Effector memory CD4-positive, alpha-beta T cell (primary cell): ENCODE results near the gene HMGCL.

ENCODE experiments used
- DNase-seq, 3 donors: peaks; one replicate each; pipeline ENCODE4 v3.0.0-alpha.2; 2020
- H3K27ac ChIP-seq: 2 replicates; pipeline ENCODE4 v1.7.0; 2013; ENCODE audit warnings: mild to moderate bottlenecking, low read length, moderate library complexity; ENCODE audit not compliant: insufficient read depth, poor library complexity, severe bottlenecking
- H3K27me3 ChIP-seq: replicated peaks from 2 replicates; pipeline ENCODE4 v1.7.0; 2013; ENCODE audit warnings: mild to moderate bottlenecking, low read length; ENCODE audit not compliant: insufficient read depth, control insufficient read depth, poor library complexity, severe bottlenecking
- H3K36me3 ChIP-seq: 2 replicates; pipeline ENCODE4 v1.7.0; 2013; ENCODE audit warnings: mild to moderate bottlenecking, low read length, moderate library complexity; ENCODE audit not compliant: control insufficient read depth, insufficient read depth
- H3K4me1 ChIP-seq: 2 replicates; pipeline ENCODE4 v1.7.0; 2013; ENCODE audit warnings: low read length, mild to moderate bottlenecking; ENCODE audit not compliant: control insufficient read depth, insufficient read depth, poor library complexity, severe bottlenecking
- H3K4me3 ChIP-seq: 2 replicates; pipeline ENCODE4 v1.7.0; 2013; ENCODE audit warnings: low read length, low read depth, mild to moderate bottlenecking; ENCODE audit not compliant: insufficient read depth, poor library complexity, severe bottlenecking
- H3K9me3 ChIP-seq: 2 replicates; pipeline ENCODE4 v1.7.0; 2013; ENCODE audit warnings: mild to moderate bottlenecking, low read length, moderate library complexity; ENCODE audit not compliant: control insufficient read depth

HMGCL gene

DNA sequence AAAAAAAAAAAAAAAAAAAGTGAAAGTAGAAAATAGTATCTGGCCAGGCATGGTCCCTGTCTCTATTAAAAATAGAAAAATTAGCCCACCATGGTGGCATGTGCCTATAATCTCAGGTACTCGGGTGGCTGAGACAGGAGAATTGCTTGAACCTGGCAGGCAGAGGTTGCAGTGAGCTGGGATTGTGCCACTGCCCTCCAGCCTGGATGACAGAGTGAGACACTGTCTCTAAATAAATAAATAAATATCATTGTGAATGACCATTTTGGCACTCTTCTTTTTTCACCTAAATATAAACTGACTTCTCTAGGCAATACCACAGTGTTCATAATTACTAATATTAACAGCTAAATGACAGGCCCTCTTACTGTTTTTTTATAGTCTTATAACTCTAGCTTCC lies 67.4 kb downstream of the HMGCL start:
- Histone ChIP-seq H3K4me1 (no peaks in the 10 kb centered on the region), H3K4me3 (no peak overlapping the region), H3K36me3 (peaks cover 80% of the 10 kb centered on the region), H3K27ac (no peak overlapping the region), H3K27me3 (no peaks in the 10 kb centered on the region), H3K9me3 (no peaks in the 10 kb centered on the region)
- no peak for DNase-seq

DNA sequence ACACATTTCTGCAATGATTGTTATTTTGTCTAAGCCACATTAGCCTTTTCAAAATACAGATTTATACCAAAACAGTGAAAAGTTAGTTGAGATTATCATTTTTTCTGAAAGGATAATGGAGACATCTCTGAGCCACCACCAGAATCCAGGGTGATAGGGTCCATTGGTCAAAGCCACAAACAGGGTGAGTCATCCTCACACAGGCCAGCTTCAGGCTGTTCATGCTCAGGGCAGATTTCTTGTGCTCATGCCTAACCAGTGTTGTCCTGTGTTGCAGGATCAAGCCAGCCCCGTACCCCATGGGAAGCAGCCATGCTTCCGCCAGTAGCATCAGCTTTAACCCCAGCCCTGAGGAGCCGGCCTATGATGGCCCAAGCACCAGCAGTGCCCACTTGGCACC lies 68.6 kb downstream of the HMGCL start:
- Histone ChIP-seq H3K4me3 (no peak overlapping the region), H3K27me3 (no peaks in the 10 kb centered on the region), H3K27ac (no peak overlapping the region), H3K4me1 (no peaks in the 10 kb centered on the region), H3K9me3 (no peaks in the 10 kb centered on the region), H3K36me3 (peaks cover 90% of the 10 kb centered on the region)
- no peak for DNase-seq

DNA sequence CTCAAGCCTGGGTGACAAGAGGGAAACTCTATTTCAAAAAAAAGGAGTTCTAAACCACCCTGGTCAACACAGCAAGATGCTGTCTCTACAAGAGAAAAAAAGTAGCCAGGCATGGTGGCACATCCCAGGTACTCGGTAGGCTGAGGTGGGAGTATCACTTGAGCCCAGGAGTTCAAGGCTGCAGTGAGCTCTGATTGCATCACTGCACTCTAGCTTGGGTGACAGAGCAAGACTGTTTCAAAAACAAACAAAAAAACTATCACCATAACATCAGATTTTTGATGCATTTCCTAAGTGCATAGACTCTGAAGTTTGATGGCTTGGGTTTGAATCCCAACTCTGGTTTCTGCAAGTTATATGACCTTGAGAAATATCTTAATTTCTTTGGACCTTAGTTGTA lies 72.3 kb downstream of the HMGCL start:
- no peaks in the 10 kb centered on the region for H3K27me3 ChIP-seq
- H3K4me3 ChIP-seq = no peak overlapping the region
- H3K4me1 ChIP-seq = peaks cover 5% of the 10 kb centered on the region
- DNase-seq = no peak
- H3K9me3 ChIP-seq = no peaks in the 10 kb centered on the region
- H3K27ac ChIP-seq = no peak overlapping the region
- H3K36me3 ChIP-seq = peaks cover 92% of the 10 kb centered on the region
